IMR-90 (cell line): ENCODE results near the gene FIGLA. TPM values are rescaled to one million over a fixed set of nuclear protein-coding genes. Genes with fewer than 3 reads are reported as not detected.

Source experiments
- ATAC-seq: fragments of 200-7000 bp; cut with Tn5 transposase; 2 replicates; pipeline ENCODE4 v1.9.1; 2020; ENCODE audit warnings: low read depth, mild to moderate bottlenecking, moderate library complexity
- BruUV-seq: library from RNA; stranded (reverse); fragments of 400-500 nt; replicated peaks from 2 replicates; lab custom pipeline; 2021; lab: Mats Ljungman, UMichigan
- CTCF ChIA-PET: fragments of 300-600 bp; formaldehyde crosslinking; extraction: SDS; loops from one replicate; lab custom pipeline; 2021; ENCODE audit warnings: antibody characterized with exemption; lab: Yijun Ruan, JAX
- POLR2A ChIA-PET: fragments of 300-600 bp; sonication (Branson Sonifier 250); formaldehyde crosslinking; loops from one replicate; lab custom pipeline; 2022; ENCODE audit warnings: antibody characterized with exemption; ENCODE audit not compliant: unreplicated experiment; lab: Charles Lee
- DNase-seq: peaks from one replicate; pipeline ENCODE4 v3.0.0; 2013
- H2AFZ ChIP-seq: replicated peaks from 2 replicates; pipeline ENCODE3; 2013; ENCODE audit warnings: low read length, mild to moderate bottlenecking; ENCODE audit not compliant: poor library complexity
- H2AK5ac ChIP-seq: 2 replicates; pipeline ENCODE4 v1.6.1; 2013; ENCODE audit warnings: low read depth, low read length, inconsistent platforms
- H2AK9ac ChIP-seq: replicated peaks from 2 replicates; pipeline ENCODE3; 2013; ENCODE audit warnings: mild to moderate bottlenecking, low read depth, low read length, moderate library complexity; ENCODE audit not compliant: poor library complexity
- H2BK120ac ChIP-seq: 2 replicates; pipeline ENCODE4 v1.6.1; 2013; ENCODE audit warnings: low read depth, low read length, inconsistent platforms
- H2BK15ac ChIP-seq: 3 replicates; pipeline ENCODE4 v1.6.1; 2013; ENCODE audit warnings: low read depth, low read length, inconsistent platforms
- H2BK20ac ChIP-seq: 2 replicates; pipeline ENCODE4 v1.6.1; 2013; ENCODE audit warnings: low read depth, mild to moderate bottlenecking, inconsistent platforms, low read length, moderate library complexity
- H2BK5ac ChIP-seq: 2 replicates; pipeline ENCODE4 v1.6.1; 2013; ENCODE audit warnings: mild to moderate bottlenecking, low read depth, low read length, inconsistent platforms; ENCODE audit not compliant: poor library complexity, severe bottlenecking
- H3K14ac ChIP-seq: replicated peaks from 2 replicates; pipeline ENCODE4 v1.6.1; 2013; ENCODE audit warnings: low read depth, low read length, inconsistent platforms
- H3K18ac ChIP-seq: 2 replicates; pipeline ENCODE4 v1.6.1; 2013; ENCODE audit warnings: low read depth, low read length, control low read depth
- H3K23ac ChIP-seq: 2 replicates; pipeline ENCODE4 v1.6.1; 2013; ENCODE audit warnings: low read depth, low read length, inconsistent platforms
- H3K27ac ChIP-seq: 2 replicates; pipeline ENCODE4 v1.5.1; 2013; ENCODE audit warnings: mild to moderate bottlenecking, control low read depth, low read length; ENCODE audit not compliant: insufficient read depth
- H3K27me3 ChIP-seq: 2 replicates; pipeline ENCODE4 v1.6.1; 2013; ENCODE audit warnings: low read length; ENCODE audit not compliant: control insufficient read depth, insufficient read depth
- H3K36me3 ChIP-seq: 2 replicates; pipeline ENCODE4 v1.6.1; 2013; ENCODE audit warnings: low read length, mixed read lengths; ENCODE audit not compliant: control insufficient read depth, insufficient read depth
- H3K4ac ChIP-seq: 2 replicates; pipeline ENCODE4 v1.6.1; 2013; ENCODE audit warnings: low read depth, low read length, inconsistent platforms
- H3K4me1 ChIP-seq: 2 replicates; pipeline ENCODE4 v1.6.1; 2013; ENCODE audit warnings: low read length, mixed read lengths; ENCODE audit not compliant: control insufficient read depth, insufficient read depth
- H3K4me2 ChIP-seq: 2 replicates; pipeline ENCODE4 v1.6.1; 2013; ENCODE audit warnings: low read depth, mild to moderate bottlenecking, control low read depth, low read length, moderate library complexity
- H3K4me3 ChIP-seq: 2 replicates; pipeline ENCODE4 v1.5.1; 2013; ENCODE audit warnings: low read depth, mild to moderate bottlenecking, control low read depth, low read length, moderate library complexity; ENCODE audit not compliant: insufficient read depth
- H3K56ac ChIP-seq: 2 replicates; pipeline ENCODE4 v1.6.1; 2013; ENCODE audit warnings: low read length, inconsistent platforms; ENCODE audit not compliant: insufficient read depth; ENCODE audit errors: extremely low read depth
- H3K79me1 ChIP-seq, 2 experiments: 2 replicates each; pipeline ENCODE4 v1.6.1; 2013; ENCODE audit warnings: low read length in 2 of 2, inconsistent platforms in 1 of 2, low read depth in 1 of 2
- H3K9ac ChIP-seq: 2 replicates; pipeline ENCODE4 v1.6.1; 2013; ENCODE audit warnings: low read depth, low read length, control low read depth
- H3K9me1 ChIP-seq: 2 replicates; pipeline ENCODE4 v1.6.1; 2013; ENCODE audit warnings: low read length, inconsistent platforms; ENCODE audit not compliant: insufficient read depth
- H3K9me3 ChIP-seq: 2 replicates; pipeline ENCODE4 v1.6.1; 2013; ENCODE audit warnings: low read length; ENCODE audit not compliant: control insufficient read depth, insufficient read depth
- H4K20me1 ChIP-seq: 2 replicates; pipeline ENCODE4 v1.6.1; 2013; ENCODE audit warnings: low read length, inconsistent platforms; ENCODE audit not compliant: insufficient read depth
- H4K5ac ChIP-seq: 2 replicates; pipeline ENCODE4 v1.6.1; 2013; ENCODE audit warnings: mild to moderate bottlenecking, low read depth, low read length, control low read depth
- H4K8ac ChIP-seq, 2 experiments: 2 replicates each; pipeline ENCODE4 v1.6.1; 2013; ENCODE audit warnings: low read depth in 2 of 2, low read length in 2 of 2, control low read depth in 1 of 2, inconsistent platforms in 1 of 2
- H4K91ac ChIP-seq: 2 replicates; pipeline ENCODE4 v1.6.1; 2013; ENCODE audit warnings: low read depth, low read length, inconsistent platforms; ENCODE audit not compliant: insufficient read depth
- BHLHE40 ChIP-seq: fragments of 150-350 bp; IDR thresholded peaks from 2 replicates; pipeline ENCODE4 v1.6.1; 2016; ENCODE audit warnings: mild to moderate bottlenecking, low read depth, low read length
- CEBPB ChIP-seq: IDR thresholded peaks from 2 replicates; pipeline ENCODE4 v1.6.1; 2012; ENCODE audit warnings: low read depth, low read length, improper control_type of control experiment
- CHD1 ChIP-seq: IDR thresholded peaks from 2 replicates; pipeline ENCODE4 v1.6.1; 2012; ENCODE audit warnings: low read depth, low read length, improper control_type of control experiment
- CTCF ChIP-seq: conservative IDR thresholded peaks from 2 replicates; pipeline ENCODE4 v1.5.1; 2012; ENCODE audit warnings: mild to moderate bottlenecking, low read depth, low read length, improper control_type of control experiment
- FOS ChIP-seq: fragments of 150-350 bp; IDR thresholded peaks from 2 replicates; pipeline ENCODE4 v1.6.1; 2016; ENCODE audit warnings: low read depth, low read length
- MAFK ChIP-seq: IDR thresholded peaks from 2 replicates; pipeline ENCODE4 v1.6.1; 2012; ENCODE audit warnings: low read depth, low read length, improper control_type of control experiment
- MAZ ChIP-seq: IDR thresholded peaks from 2 replicates; pipeline ENCODE4 v1.6.1; 2012; ENCODE audit warnings: low read depth, mild to moderate bottlenecking, low read length, improper control_type of control experiment, moderate library complexity, borderline replicate concordance
- MXI1 ChIP-seq: IDR thresholded peaks from 2 replicates; pipeline ENCODE4 v1.6.1; 2012; ENCODE audit warnings: low read depth, mild to moderate bottlenecking, low read length, moderate library complexity, borderline replicate concordance
- NFE2L2 ChIP-seq: fragments of 150-350 bp; IDR thresholded peaks from 2 replicates; pipeline ENCODE4 v1.6.1; 2016; ENCODE audit warnings: low read depth, mild to moderate bottlenecking, low read length
- POLR2A ChIP-seq: IDR thresholded peaks from 2 replicates; pipeline ENCODE4 v1.6.1; 2012; ENCODE audit warnings: mild to moderate bottlenecking, low read depth, low read length
- RAD21 ChIP-seq: IDR thresholded peaks from 2 replicates; pipeline ENCODE4 v1.6.1; 2012; ENCODE audit warnings: low read length, improper control_type of control experiment
- RCOR1 ChIP-seq: IDR thresholded peaks from 2 replicates; pipeline ENCODE4 v1.6.1; 2012; ENCODE audit warnings: mild to moderate bottlenecking, low read length, improper control_type of control experiment; ENCODE audit not compliant: insufficient replicate concordance
- RFX5 ChIP-seq: IDR thresholded peaks from 2 replicates; pipeline ENCODE4 v1.8.0; 2012; ENCODE audit warnings: low read depth, mild to moderate bottlenecking, low read length, moderate library complexity
- SMC3 ChIP-seq: fragments of 150-350 bp; IDR thresholded peaks from 2 replicates; pipeline ENCODE4 v1.6.1; 2016; ENCODE audit warnings: low read depth, mild to moderate bottlenecking, antibody characterized with exemption, low read length, moderate library complexity
- WGBS, 2 experiments: methylation state at CpG; one replicate each; pipeline versions ENCODE4 v1.1.5 to v1.1.7; 2013; ENCODE audit warnings: missing lambda C conversion rate in 2 of 2; ENCODE audit not compliant: insufficient read length in 1 of 2; ENCODE audit errors: extremely low coverage in 2 of 2; 5-methylcytosine and 5-hydroxymethylcytosine counted together
- dilution Hi-C: fragments of 300-500 bp; cut with HindIII; formaldehyde crosslinking; loops from one replicate; pipeline ENCODE4 v1.14.3; 2018; ENCODE audit warnings: low sequenced_read_pairs; ENCODE audit not compliant: unreplicated experiment
- in situ Hi-C: fragments of 300-500 bp; cut with MboI; formaldehyde crosslinking; loops from 3 replicates; pipeline ENCODE4 v1.14.3; 2019; ENCODE audit warnings: low sequenced_read_pairs, inconsistent platforms, mixed read lengths
- intact Hi-C: fragments of 100-400 bp; cut with micrococcal nuclease; formaldehyde crosslinking; loops from 2 replicates; pipeline ENCODE4 v1.10.0; 2022
- polyA plus RNA-seq, 3 experiments: library from polyadenylated mRNA; depleted of rRNA; stranded (reverse); fragments of >200 nt; gene quantifications; 2 replicates each; pipeline ENCODE4 v1.2.3, GENCODE V29; 2012; ENCODE audit warnings: low replicate concordance in 1 of 3
- total RNA-seq: library from RNA; depleted of rRNA; stranded (reverse); fragments of >200 nt; gene quantifications from 2 replicates; pipeline ENCODE4 v1.2.3, GENCODE V29; 2012
- TF ChIP-seq, protein P1 (sequence below): fragments of 150-350 bp; IDR thresholded peaks from 2 replicates; pipeline ENCODE4 v1.6.1; 2017; ENCODE audit warnings: mild to moderate bottlenecking, antibody characterized with exemption, low read length, low read depth
- TF ChIP-seq, protein P2 (sequence below): fragments of 150-350 bp; IDR thresholded peaks from 2 replicates; pipeline ENCODE4 v1.6.1; 2016; ENCODE audit warnings: low read depth, mild to moderate bottlenecking, low read length, moderate library complexity, borderline replicate concordance

Gene FIGLA
- total and polyA plus RNA-seq, 2 of the 4 experiments (the other 2 are of a cell fraction), result not detected

- Histone ChIP-seq H2AK5ac (no peak overlapping the region), H3K4me2 (no peak overlapping the region), H3K4ac (no peak overlapping the region), H4K91ac (no peak overlapping the region), H4K8ac (no peak overlapping the region), H3K27me3 (peaks cover 10% of the 10 kb centered on the region), H3K36me3 (no peaks in the 10 kb centered on the region), H2AFZ (no peak overlapping the region), H4K5ac (no peak overlapping the region), H3K4me1 (no peaks in the 10 kb centered on the region), H3K18ac (no peak overlapping the region), H3K23ac (no peak overlapping the region), H3K79me1 (no peaks in the 10 kb centered on the region), H2AK9ac (no peak overlapping the region), H3K27ac (no peak overlapping the region), H3K9ac (no peak overlapping the region), H4K20me1 (no peaks in the 10 kb centered on the region), H2BK20ac (no peak overlapping the region), H2BK5ac (no peak overlapping the region), H3K9me3 (no peaks in the 10 kb centered on the region), H2BK15ac (no peak overlapping the region), H3K14ac (no peak overlapping the region), H3K56ac (no peak overlapping the region), H3K4me3 (no peak overlapping the region), H2BK120ac (no peak overlapping the region), H3K9me1 (no peaks in the 10 kb centered on the region)
- no TSS peak for BruUV-seq
- 45% methylated on average over 2 of the region's 5 CpGs; no CpG with 5 or more reads in 1 of the 2 experiments for WGBS, 2 experiments
- dilution Hi-C loops (no loop called here), in situ Hi-C loops (no loop called here), intact Hi-C loops (no loop called here)
- POLR2A ChIA-PET, result no interaction called here
- DNase-seq (no peak), ATAC-seq (no peak)
- CTCF ChIA-PET, result no interaction called here
- TF ChIP-seq MXI1 (no peak), RFX5 (no peak), RCOR1 (no peak), POLR2A (no peak), CEBPB (no peak), FOS (no peak), MAFK (no peak), RAD21 (no peak), CHD1 (no peak), CTCF (no peak), BHLHE40 (no peak), MAZ (no peak), SMC3 (no peak), NFE2L2 (no peak)
- TF ChIP-seq, protein P1, sequence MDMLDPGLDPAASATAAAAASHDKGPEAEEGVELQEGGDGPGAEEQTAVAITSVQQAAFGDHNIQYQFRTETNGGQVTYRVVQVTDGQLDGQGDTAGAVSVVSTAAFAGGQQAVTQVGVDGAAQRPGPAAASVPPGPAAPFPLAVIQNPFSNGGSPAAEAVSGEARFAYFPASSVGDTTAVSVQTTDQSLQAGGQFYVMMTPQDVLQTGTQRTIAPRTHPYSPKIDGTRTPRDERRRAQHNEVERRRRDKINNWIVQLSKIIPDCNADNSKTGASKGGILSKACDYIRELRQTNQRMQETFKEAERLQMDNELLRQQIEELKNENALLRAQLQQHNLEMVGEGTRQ, result no peak
- TF ChIP-seq, protein P2, sequence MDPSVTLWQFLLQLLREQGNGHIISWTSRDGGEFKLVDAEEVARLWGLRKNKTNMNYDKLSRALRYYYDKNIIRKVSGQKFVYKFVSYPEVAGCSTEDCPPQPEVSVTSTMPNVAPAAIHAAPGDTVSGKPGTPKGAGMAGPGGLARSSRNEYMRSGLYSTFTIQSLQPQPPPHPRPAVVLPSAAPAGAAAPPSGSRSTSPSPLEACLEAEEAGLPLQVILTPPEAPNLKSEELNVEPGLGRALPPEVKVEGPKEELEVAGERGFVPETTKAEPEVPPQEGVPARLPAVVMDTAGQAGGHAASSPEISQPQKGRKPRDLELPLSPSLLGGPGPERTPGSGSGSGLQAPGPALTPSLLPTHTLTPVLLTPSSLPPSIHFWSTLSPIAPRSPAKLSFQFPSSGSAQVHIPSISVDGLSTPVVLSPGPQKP, result no peak
These were observed 32.8 kb upstream of the FIGLA start for GRCh38 chr2:70823249-70823648.
